ENCODE data around the gene SLC25A19. TPM values are rescaled to one million over a fixed set of nuclear protein-coding genes. Genes with fewer than 3 reads are reported as not detected.

Gene SLC25A19
- total and polyA plus RNA-seq, 2 of the 8 experiments (the other 6 are each of a cell fraction or from before 2014, with no cell fraction given) = 28.6 to 32.6 TPM

- Histone ChIP-seq H3K9ac (replicated peaks in 1 of 4; ENCODE audit: extremely low read depth in 1 of 4, low read depth in 3 of 4, low read length in 3 of 4) (no peak overlapping the region), H3K4me3 (ENCODE audit: extremely low read depth in 1 of 4, insufficient read depth in 2 of 4, low read depth in 3 of 4, low read length in 4 of 4) (no peak overlapping the region), H3K4ac (replicated peaks; ENCODE audit: insufficient read length, low read depth, low read length) (no peak overlapping the region), H2BK5ac (ENCODE audit: low read depth, low read length) (0 out of 2 replicates have a peak overlapping the region, but pooled peaks have one; percentile 48), H4K91ac (replicated peaks; ENCODE audit: insufficient read length, low read length) (no peak overlapping the region), H3K36me3 (ENCODE audit: control insufficient read depth in 2 of 4, insufficient read depth in 4 of 4, low read length in 3 of 4) (peaks cover 5 to 22% (median 15%) of the 10 kb centered on the region in 4 experiments; a peak in 5 of 8 replicates), H3K14ac (ENCODE audit: insufficient read length) (no peak overlapping the region), H3K56ac (replicated peaks; ENCODE audit: insufficient read length, low read depth, low read length) (no peak overlapping the region), H2BK12ac (ENCODE audit: low read depth, low read length) (no peak overlapping the region), H3K4me2 (ENCODE audit: insufficient read depth in 1 of 2, low read depth in 2 of 2, low read length in 2 of 2) (no peak overlapping the region), H2BK15ac (ENCODE audit: low read length) (no peak overlapping the region), H3K9me3 (ENCODE audit: insufficient read depth in 2 of 2, low read depth in 1 of 2, low read length in 1 of 2) (no peaks in the 10 kb centered on the region), H4K8ac (ENCODE audit: extremely low read depth, insufficient read depth, low read length) (no peak overlapping the region), H2AK5ac (ENCODE audit: low read depth, low read length) (no peak overlapping the region), H4K5ac (ENCODE audit: insufficient read length, low read depth, low read length) (no peak overlapping the region), H2BK120ac (replicated peaks; ENCODE audit: low read depth, low read length) (no peak overlapping the region), H2BK20ac (ENCODE audit: low read length) (no peak overlapping the region), H2AFZ (ENCODE audit: low read length) (no peak overlapping the region), H3K79me1 (ENCODE audit: low read depth, low read length) (no peaks in the 10 kb centered on the region), H3K27me3 (replicated peaks in 1 of 4; ENCODE audit: control insufficient read depth in 3 of 4, extremely low read depth in 1 of 4, insufficient read depth in 3 of 4, low read length in 3 of 4) (no peaks in the 10 kb centered on the region), H3K23me2 (ENCODE audit: low read depth, low read length) (no peaks in the 10 kb centered on the region), H4K20me1 (replicated peaks in 1 of 2; ENCODE audit: control insufficient read depth in 1 of 2, insufficient read depth in 2 of 2, low read length in 2 of 2) (peaks cover 7 to 9% of the 10 kb centered on the region in 2 experiments), H3K4me1 (replicated peaks in 1 of 4; ENCODE audit: control insufficient read depth in 3 of 4, insufficient read depth in 4 of 4, low read length in 3 of 4) (peaks cover 0 to 5% (median under 1%) of the 10 kb centered on the region in 4 experiments; a peak in 3 of 7 replicates), H3K23ac (ENCODE audit: insufficient read length) (no peak overlapping the region), H3K27ac (ENCODE audit: low read depth, low read length) (no peak overlapping the region; the same call in 1 of the 2 replicates), H3K79me2 (ENCODE audit: control insufficient read depth in 1 of 2, insufficient read depth in 2 of 2, low read length in 2 of 2) (no peaks in the 10 kb centered on the region), H3K18ac (ENCODE audit: extremely low read depth, low read length) (no peak overlapping the region)
- CTCF ChIA-PET (ENCODE audit: partially characterized antibody) = interaction anchor here (0.6 to 2.8 kb wide), 9 partner anchors 9 to 315 kb away, joined by 3 to 9 read pairs (median 3); partner anchors contain the start of genes SLC25A19 and SMIM5
- no peak for DNase-seq (ENCODE audit: low read depth in 1 of 2, low spot score in 2 of 2)
- FAIRE-seq = no peak
- POLR2A ChIA-PET (ENCODE audit: partially characterized antibody) = interaction anchor here (0.6 to 2.1 kb wide), 2 partner anchors 76 to 211 kb away, joined by 6 to 8 read pairs; no protein-coding TSS in a partner anchor
- 83% methylated on average over 10 of the region's 10 CpGs; no CpG with 5 or more reads in 1 of the 2 experiments for WGBS, 2 experiments (ENCODE audit: extremely low coverage in 1 of 2, insufficient coverage in 1 of 2, insufficient read length in 1 of 2, insufficient replicate concordance in 2 of 2, low coverage in 1 of 2, low lambda C conversion rate in 2 of 2, missing lambda C conversion rate in 1 of 2)
- TF ChIP-seq BRCA1 (IDR thresholded peaks at IDR 0.05; ENCODE audit: low read depth, low read length) = no peak
- no peak for TF ChIP-seq EZH2 (IDR thresholded peaks at IDR 0.05; ENCODE audit: low read depth, low read length, severe bottlenecking)
- no peak for TF ChIP-seq NRF1 (IDR thresholded peaks at IDR 0.05; ENCODE audit: low read depth, low read length)
- no peak for TF ChIP-seq BCL11A (IDR thresholded peaks at IDR 0.05; ENCODE audit: low read depth in 2 of 2, low read length in 2 of 2)
- TF ChIP-seq YY1 (IDR thresholded peaks at IDR 0.05; ENCODE audit: low read depth, low read length) = no peak
- no peak for TF ChIP-seq SIN3A (conservative IDR thresholded peaks at IDR 0.05 in 1 of 2, IDR thresholded peaks at IDR 0.05 in 1 of 2; ENCODE audit: low read depth in 1 of 2, low read length in 2 of 2)
- no peak for TF ChIP-seq SRF (IDR thresholded peaks at IDR 0.05; ENCODE audit: low read depth, low read length)
- no peak for TF ChIP-seq POU5F1 (IDR thresholded peaks at IDR 0.05; ENCODE audit: low read depth, low read length)
- TF ChIP-seq NANOG (IDR thresholded peaks at IDR 0.05; ENCODE audit: insufficient read depth, low read depth, low read length, poor library complexity, severe bottlenecking) = no peak
- TF ChIP-seq E2F6 (IDR thresholded peaks at IDR 0.05) = no peak
- TF ChIP-seq RAD21 (IDR thresholded peaks at IDR 0.05 in 1 of 2, conservative IDR thresholded peaks at IDR 0.05 in 1 of 2; ENCODE audit: low read depth in 2 of 2, low read length in 2 of 2) = no peak
These were observed 29.0 kb upstream of the SLC25A19 start for GRCh38 chr17:75318211-75318610.
